ENCODE data around the gene MRPL43. TPM values are rescaled to one million over a fixed set of nuclear protein-coding genes. Genes with fewer than 3 reads are reported as not detected.

MRPL43 gene
- total RNA-seq, 2 donors from 2014 or later, result 68.9 to 72.8 TPM

DNA sequence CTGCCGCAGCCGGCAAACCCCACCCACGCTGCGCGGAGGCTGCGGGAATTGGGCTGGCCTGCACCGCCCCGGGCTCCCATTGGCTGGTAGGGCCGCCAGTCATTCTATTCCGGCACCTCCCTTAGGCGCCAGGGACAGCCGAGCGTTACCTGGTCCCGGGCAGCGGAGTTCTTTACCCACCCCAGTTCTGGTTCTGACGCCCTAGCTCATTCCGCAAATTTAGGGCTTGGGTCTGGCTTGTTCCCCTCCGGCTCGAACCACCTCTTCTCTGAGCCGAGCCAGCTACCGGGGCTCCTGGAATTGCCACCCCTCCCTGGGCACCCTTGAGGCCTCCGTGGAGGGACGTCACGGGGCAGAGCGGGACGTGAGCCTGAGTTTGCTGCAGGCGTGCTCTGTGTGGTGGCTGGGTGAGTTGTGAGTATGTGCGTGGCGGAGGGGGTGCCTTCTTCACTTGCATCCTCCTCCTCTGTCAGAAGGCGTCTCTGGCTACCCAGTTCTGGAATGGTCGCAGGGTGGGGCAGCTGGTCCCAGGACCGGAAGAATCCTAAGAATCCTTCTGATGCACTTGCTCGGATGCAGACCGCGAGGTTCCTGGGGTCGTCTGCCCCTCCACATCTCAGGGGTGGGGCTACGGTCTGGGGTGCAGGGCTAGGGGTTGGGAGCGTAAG, 44.0 kb upstream of the MRPL43 start, which contains the start of the genes PDZD7 and SFXN3:
Gene PDZD7, minus strand, starts transcription at position 2 of the 668 bp plus-strand sequence. CDS start 910 bp downstream, outside the sequence.
Gene SFXN3, plus strand, starts transcription at position 107 of the 668 bp plus-strand sequence. CDS start 3,461 bp downstream, outside the sequence.
- no peaks in the 10 kb centered on the region for H3K36me3 Mint-ChIP-seq (ENCODE audit: low read depth)
- Histone ChIP-seq H3K36me3 (ENCODE audit: control insufficient read depth, insufficient read depth, low read length) (no peaks in the 10 kb centered on the region), H3K27ac (ENCODE audit: low read depth, low read length) (no peak within 1 kb of the TSS), H3K9ac (ENCODE audit: extremely low read depth, low read length, poor library complexity, severe bottlenecking) (no peak within 1 kb of the TSS), H3K4me3 (ENCODE audit: low read length) (peak within 1 kb of the TSS; percentile 83), H3K27me3 (ENCODE audit: control insufficient read depth, insufficient read depth, low read length, poor library complexity, severe bottlenecking) (peaks cover 63% of the 10 kb centered on the region), H3K4me1 (ENCODE audit: control insufficient read depth, insufficient read depth, low read length) (peaks cover 4% of the 10 kb centered on the region), H3K9me3 (ENCODE audit: control insufficient read depth, low read length) (no peaks in the 10 kb centered on the region)
- H3K4me3 Mint-ChIP-seq, result peak within 1 kb of the TSS; percentile 49
- H3K27ac Mint-ChIP-seq, result peak within 1 kb of the TSS; percentile 48
- peak; percentile 98 for DNase-seq
- 1 to 3% methylated on average over 12 to 38 of the region's 38 CpGs for WGBS, 2 experiments (ENCODE audit: insufficient coverage in 1 of 2, insufficient read length in 1 of 2)
- H3K27me3 Mint-ChIP-seq (ENCODE audit: insufficient read depth), result peaks cover 82% of the 10 kb centered on the region
- peaks cover 32% of the 10 kb centered on the region for H3K4me1 Mint-ChIP-seq
- TF ChIP-seq, protein P1, sequence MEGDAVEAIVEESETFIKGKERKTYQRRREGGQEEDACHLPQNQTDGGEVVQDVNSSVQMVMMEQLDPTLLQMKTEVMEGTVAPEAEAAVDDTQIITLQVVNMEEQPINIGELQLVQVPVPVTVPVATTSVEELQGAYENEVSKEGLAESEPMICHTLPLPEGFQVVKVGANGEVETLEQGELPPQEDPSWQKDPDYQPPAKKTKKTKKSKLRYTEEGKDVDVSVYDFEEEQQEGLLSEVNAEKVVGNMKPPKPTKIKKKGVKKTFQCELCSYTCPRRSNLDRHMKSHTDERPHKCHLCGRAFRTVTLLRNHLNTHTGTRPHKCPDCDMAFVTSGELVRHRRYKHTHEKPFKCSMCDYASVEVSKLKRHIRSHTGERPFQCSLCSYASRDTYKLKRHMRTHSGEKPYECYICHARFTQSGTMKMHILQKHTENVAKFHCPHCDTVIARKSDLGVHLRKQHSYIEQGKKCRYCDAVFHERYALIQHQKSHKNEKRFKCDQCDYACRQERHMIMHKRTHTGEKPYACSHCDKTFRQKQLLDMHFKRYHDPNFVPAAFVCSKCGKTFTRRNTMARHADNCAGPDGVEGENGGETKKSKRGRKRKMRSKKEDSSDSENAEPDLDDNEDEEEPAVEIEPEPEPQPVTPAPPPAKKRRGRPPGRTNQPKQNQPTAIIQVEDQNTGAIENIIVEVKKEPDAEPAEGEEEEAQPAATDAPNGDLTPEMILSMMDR (conservative IDR thresholded peaks at IDR 0.05), result no peak
- no peaks in the 10 kb centered on the region for H3K9me3 Mint-ChIP-seq

- peaks cover 4% of the 10 kb centered on the region for H3K4me1 ChIP-seq (ENCODE audit: control insufficient read depth, insufficient read depth, low read length)
Measured at GRCh38 chr10:101030496-101031127, 43.3 kb upstream of the MRPL43 start.

DNA sequence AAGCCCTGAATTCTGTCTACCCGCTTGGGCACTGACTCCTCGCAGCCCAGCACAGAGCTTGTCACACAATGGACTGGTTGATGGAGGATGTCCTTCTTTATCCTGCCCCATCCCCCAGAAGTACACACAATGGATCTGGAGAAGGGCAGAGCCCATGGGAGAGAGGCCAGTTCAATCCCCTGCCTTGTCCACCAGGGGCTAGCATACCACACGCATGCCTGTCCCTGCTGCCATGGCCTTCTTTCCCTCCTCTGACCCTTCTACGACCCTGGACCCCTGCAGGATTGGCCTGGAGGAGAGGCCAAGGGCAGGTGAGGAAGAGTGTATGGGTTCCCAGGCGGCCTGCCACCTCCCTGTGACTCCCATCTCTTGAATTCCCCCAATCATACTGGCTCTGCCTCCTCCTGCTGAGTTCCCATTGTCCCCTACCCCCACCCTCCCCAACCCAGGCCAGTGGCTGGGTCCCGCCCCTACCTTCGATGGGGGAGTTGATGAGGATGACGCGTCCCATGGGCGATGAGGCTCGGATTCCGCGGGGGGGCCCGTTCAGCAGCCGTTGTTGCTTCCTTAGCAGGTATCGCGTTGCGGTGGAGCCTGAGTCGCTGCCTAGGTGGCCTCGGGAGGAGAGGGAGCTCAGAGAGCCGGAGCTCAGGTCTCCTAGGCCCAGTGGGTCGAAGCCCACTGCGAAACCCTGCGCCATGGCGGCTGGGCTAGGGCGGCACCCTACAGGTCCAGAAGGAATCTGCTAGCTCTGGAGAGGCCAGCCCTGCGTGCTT, 42.4 kb upstream of the MRPL43 start:
- peak; percentile 84 for DNase-seq
- no peak overlapping the region for H3K27ac Mint-ChIP-seq

More at GRCh38 chr10:101030496-101031127, 43.3 kb upstream of the MRPL43 start:
- no peaks in the 10 kb centered on the region for H3K9me3 Mint-ChIP-seq
- H3K4me1 Mint-ChIP-seq, result peaks cover 32% of the 10 kb centered on the region
- TF ChIP-seq, protein P1 (conservative IDR thresholded peaks at IDR 0.05), result no peak
- DNase-seq, result peak; percentile 88
- WGBS, 2 experiments (ENCODE audit: insufficient coverage in 1 of 2, insufficient read length in 1 of 2), result 12 to 26% methylated on average over 12 to 25 of the region's 25 CpGs
- H3K27me3 ChIP-seq (ENCODE audit: control insufficient read depth, insufficient read depth, low read length, poor library complexity, severe bottlenecking), result peaks cover 56% of the 10 kb centered on the region
- H3K9ac ChIP-seq (ENCODE audit: extremely low read depth, low read length, poor library complexity, severe bottlenecking), result no peak overlapping the region
- no peaks in the 10 kb centered on the region for H3K9me3 ChIP-seq (ENCODE audit: control insufficient read depth, low read length)
- H3K4me3 Mint-ChIP-seq, result peak overlapping the region; percentile 49
- no peaks in the 10 kb centered on the region for H3K36me3 Mint-ChIP-seq (ENCODE audit: low read depth)
- H3K36me3 ChIP-seq (ENCODE audit: control insufficient read depth, insufficient read depth, low read length), result no peaks in the 10 kb centered on the region
- H3K27ac ChIP-seq (ENCODE audit: low read depth, low read length), result no peak overlapping the region
- H3K4me3 ChIP-seq (ENCODE audit: low read length), result peak overlapping the region; percentile 83
- peak overlapping the region; percentile 48 for H3K27ac Mint-ChIP-seq
- peaks cover 76% of the 10 kb centered on the region for H3K27me3 Mint-ChIP-seq (ENCODE audit: insufficient read depth)

More for the DNA sequence above, 42.4 kb upstream of the MRPL43 start:
- TF ChIP-seq, protein P1 (conservative IDR thresholded peaks at IDR 0.05), result peak; percentile 75
- no peak overlapping the region for H3K9ac ChIP-seq (ENCODE audit: extremely low read depth, low read length, poor library complexity, severe bottlenecking)
- H3K4me3 Mint-ChIP-seq, result no peak overlapping the region
- peaks cover 4% of the 10 kb centered on the region for H3K4me1 ChIP-seq (ENCODE audit: control insufficient read depth, insufficient read depth, low read length)
- H3K4me1 Mint-ChIP-seq, result peaks cover 32% of the 10 kb centered on the region
- WGBS, 2 experiments (ENCODE audit: insufficient coverage in 1 of 2, insufficient read length in 1 of 2), result 71 to 72% methylated on average over 21 to 27 of the region's 27 CpGs
- peaks cover 67% of the 10 kb centered on the region for H3K27me3 Mint-ChIP-seq (ENCODE audit: insufficient read depth)
- no peak overlapping the region for H3K27ac ChIP-seq (ENCODE audit: low read depth, low read length)
- no peaks in the 10 kb centered on the region for H3K36me3 ChIP-seq (ENCODE audit: control insufficient read depth, insufficient read depth, low read length)
- no peaks in the 10 kb centered on the region for H3K9me3 Mint-ChIP-seq
- no peaks in the 10 kb centered on the region for H3K9me3 ChIP-seq (ENCODE audit: control insufficient read depth, low read length)
- peaks cover 47% of the 10 kb centered on the region for H3K27me3 ChIP-seq (ENCODE audit: control insufficient read depth, insufficient read depth, low read length, poor library complexity, severe bottlenecking)
- H3K4me3 ChIP-seq (ENCODE audit: low read length), result no peak overlapping the region
- no peaks in the 10 kb centered on the region for H3K36me3 Mint-ChIP-seq (ENCODE audit: low read depth)

Data from endodermal cell (in vitro differentiated cells).